Thyroid gland (tissue), 4 donors: ENCODE data around the gene MYMX. TPM values are rescaled to one million over a fixed set of nuclear protein-coding genes. Genes with fewer than 3 reads are reported as not detected.

ENCODE experiments used
- DNase-seq, 2 donors: peaks; one replicate each; pipeline ENCODE4 v3.0.0-alpha.2; 2019
- H3K27ac ChIP-seq, 3 donors: fragments of 200-600 bp; sonication (generic); 1 replicate in 2 of 3; 2 replicates in 1 of 3; pipeline ENCODE4 v1.5.1; 2016 to 2019; ENCODE audit warnings: mild to moderate bottlenecking in 1 of 3, moderate library complexity in 1 of 3
- H3K27me3 ChIP-seq: fragments of 200-600 bp; sonication (generic); one replicate; pipeline ENCODE4 v1.5.1; 2019
- H3K36me3 ChIP-seq, 2 donors: fragments of 200-600 bp; sonication (generic); one replicate each; pipeline ENCODE4 v1.5.1; 2016 to 2019
- H3K4me1 ChIP-seq, 2 donors: fragments of 200-600 bp; sonication (generic); one replicate each; pipeline ENCODE4 v1.5.1; 2017 to 2019
- H3K4me3 ChIP-seq, 3 donors: fragments of 200-600 bp; sonication (generic); replicated peaks in 1 of 3; 1 replicate in 2 of 3; 2 replicates in 1 of 3; pipeline ENCODE4 v1.5.1; 2016; ENCODE audit warnings: mild to moderate bottlenecking in 1 of 3
- H3K9me3 ChIP-seq: fragments of 200-600 bp; sonication (generic); one replicate; pipeline ENCODE4 v1.5.1; 2017
- CTCF ChIP-seq, 6 experiments: fragments of 200-600 bp in 3 of 6; fragments of 450-650 bp in 3 of 6; sonication (generic) in 3 of 6; IDR thresholded peaks; one replicate each; pipeline ENCODE4 v1.5.1; 2016 to 2019; ENCODE audit warnings: antibody characterized with exemption in 6 of 6, mild to moderate bottlenecking in 2 of 6, inconsistent platforms in 1 of 6, moderate library complexity in 1 of 6
- POLR2A ChIP-seq, 2 donors: fragments of 450-650 bp; IDR thresholded peaks; one replicate each; pipeline ENCODE4 v1.6.1; 2017; ENCODE audit warnings: antibody characterized with exemption in 2 of 2, mild to moderate bottlenecking in 2 of 2, moderate library complexity in 1 of 2
- WGBS, 2 donors: methylation state at CpG; one replicate each; pipeline ENCODE4 v1.1.5; 2017; 5-methylcytosine and 5-hydroxymethylcytosine counted together
- intact Hi-C: fragments of 100-400 bp; cut with DNase I; formaldehyde crosslinking; loops from one replicate; pipeline ENCODE4 v1.15.1; 2023
- total RNA-seq, 4 donors: library from RNA; depleted of rRNA; stranded (reverse); fragments of >200 nt; gene quantifications; one replicate each; pipeline ENCODE4 v1.2.3, GENCODE V29; 2016

The MYMX gene
- total RNA-seq, 4 donors from 2014 or later, result not detected

GRCh38 chr6:44245391-44245911, 28.7 kb downstream of the MYMX start:
- DNase-seq, result no peak
- no peak for TF ChIP-seq CTCF (IDR thresholded peaks at IDR 0.05)
- no peak for TF ChIP-seq POLR2A (IDR thresholded peaks at IDR 0.05)
- Histone ChIP-seq H3K9me3 (no peaks in the 10 kb centered on the region), H3K36me3 (peaks cover 13 to 20% of the 10 kb centered on the region in 2 donors), H3K4me1 (peaks cover 8 to 26% of the 10 kb centered on the region in 2 donors), H3K4me3 (peak overlapping the region in 1 of 3 donors; percentile 76), H3K27me3 (no peaks in the 10 kb centered on the region), H3K27ac (peak overlapping the region; percentile 98 to 100 (median 100))
- intact Hi-C loops, result no loop called here
- 65 to 75% methylated on average over 12 of the region's 12 CpGs for WGBS, 2 donors

GRCh38 chr6:44245912-44246662, 29.4 kb downstream of the MYMX start:
- DNase-seq, result peak; percentile 96
- peak overlapping the region; percentile 98 to 100 (median 100) for H3K27ac ChIP-seq
- H3K4me3 ChIP-seq, result peak overlapping the region; percentile 33 to 76 (median 72)
- H3K9me3 ChIP-seq, result no peaks in the 10 kb centered on the region
- H3K36me3 ChIP-seq, result peaks cover 20 to 26% of the 10 kb centered on the region in 2 donors
- 0 to 1% methylated on average over 6 to 11 of the region's 62 CpGs for WGBS, 2 donors
- peaks cover 8 to 26% of the 10 kb centered on the region in 2 donors for H3K4me1 ChIP-seq
- H3K27me3 ChIP-seq, result no peaks in the 10 kb centered on the region
- intact Hi-C loops, result no loop called here
- TF ChIP-seq CTCF (IDR thresholded peaks at IDR 0.05), result no peak
- TF ChIP-seq POLR2A (IDR thresholded peaks at IDR 0.05), result peak in 1 of 2 donors; percentile 88

- peak; percentile 98 for DNase-seq
- H3K27ac ChIP-seq, result peak within 1 kb of the TSS; percentile 98 to 100 (median 100)
- peaks cover 27 to 33% of the 10 kb centered on the region in 2 donors for H3K36me3 ChIP-seq
- H3K4me1 ChIP-seq, result peaks cover 8 to 26% of the 10 kb centered on the region in 2 donors
- 0% methylated on average over 20 to 30 of the region's 34 CpGs for WGBS, 2 donors
- intact Hi-C loops, result no loop called here
- H3K27me3 ChIP-seq, result no peaks in the 10 kb centered on the region
- TF ChIP-seq CTCF (IDR thresholded peaks at IDR 0.05) (no peak), POLR2A (IDR thresholded peaks at IDR 0.05) (peak; percentile 92 to 98)
- H3K9me3 ChIP-seq, result no peaks in the 10 kb centered on the region
- peak within 1 kb of the TSS; percentile 54 to 76 (median 72) for H3K4me3 ChIP-seq
Observed at GRCh38 chr6:44246663-44247337, 30.1 kb downstream of the MYMX start, which contains the start of gene HSP90AB1. Gene HSP90AB1, plus strand, starts transcription at chr6:44247101. Its CDS starts 1,529 bp downstream, at chr6:44248630.

- intact Hi-C loops, result no loop called here
- Histone ChIP-seq H3K27ac (peak overlapping the region; percentile 98 to 100 (median 100)), H3K4me3 (peak overlapping the region; percentile 37 to 76 (median 54)), H3K4me1 (peaks cover 8 to 26% of the 10 kb centered on the region in 2 donors), H3K9me3 (no peaks in the 10 kb centered on the region), H3K27me3 (no peaks in the 10 kb centered on the region), H3K36me3 (peaks cover 35 to 41% of the 10 kb centered on the region in 2 donors)
- TF ChIP-seq CTCF (IDR thresholded peaks at IDR 0.05), result no peak
- TF ChIP-seq POLR2A (IDR thresholded peaks at IDR 0.05), result peak in 1 of 2 donors; percentile 30
- WGBS, 2 donors, result 0 to 1% methylated on average over 32 to 43 of the region's 52 CpGs
- peak; percentile 76 to 79 for DNase-seq
Observed at GRCh38 chr6:44247338-44248302, 30.9 kb downstream of the MYMX start.
